HG03565 (cell line): Measurements from ENCODE around the gene PLSCR2.
"Not testable (repeated sequence)": the region's sequence is repeated elsewhere in the genome, so short reads cannot be mapped to it uniquely, and the experiment has no call there.

ENCODE experiments used
- ATAC-seq: cut with Tn5 transposase; IDR thresholded peaks from one replicate; pipeline ENCODE4 v1.9.1; 2021; ENCODE audit warnings: mild to moderate bottlenecking, moderate library complexity; ENCODE audit not compliant: unreplicated experiment

PLSCR2 gene, protein sequence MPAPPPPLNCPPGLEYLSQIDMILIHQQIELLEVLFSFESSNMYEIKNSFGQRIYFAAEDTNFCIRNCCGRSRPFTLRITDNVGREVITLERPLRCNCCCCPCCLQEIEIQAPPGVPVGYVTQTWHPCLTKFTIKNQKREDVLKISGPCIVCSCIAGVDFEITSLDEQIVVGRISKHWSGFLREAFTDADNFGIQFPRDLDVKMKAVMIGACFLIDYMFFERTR

DNA sequence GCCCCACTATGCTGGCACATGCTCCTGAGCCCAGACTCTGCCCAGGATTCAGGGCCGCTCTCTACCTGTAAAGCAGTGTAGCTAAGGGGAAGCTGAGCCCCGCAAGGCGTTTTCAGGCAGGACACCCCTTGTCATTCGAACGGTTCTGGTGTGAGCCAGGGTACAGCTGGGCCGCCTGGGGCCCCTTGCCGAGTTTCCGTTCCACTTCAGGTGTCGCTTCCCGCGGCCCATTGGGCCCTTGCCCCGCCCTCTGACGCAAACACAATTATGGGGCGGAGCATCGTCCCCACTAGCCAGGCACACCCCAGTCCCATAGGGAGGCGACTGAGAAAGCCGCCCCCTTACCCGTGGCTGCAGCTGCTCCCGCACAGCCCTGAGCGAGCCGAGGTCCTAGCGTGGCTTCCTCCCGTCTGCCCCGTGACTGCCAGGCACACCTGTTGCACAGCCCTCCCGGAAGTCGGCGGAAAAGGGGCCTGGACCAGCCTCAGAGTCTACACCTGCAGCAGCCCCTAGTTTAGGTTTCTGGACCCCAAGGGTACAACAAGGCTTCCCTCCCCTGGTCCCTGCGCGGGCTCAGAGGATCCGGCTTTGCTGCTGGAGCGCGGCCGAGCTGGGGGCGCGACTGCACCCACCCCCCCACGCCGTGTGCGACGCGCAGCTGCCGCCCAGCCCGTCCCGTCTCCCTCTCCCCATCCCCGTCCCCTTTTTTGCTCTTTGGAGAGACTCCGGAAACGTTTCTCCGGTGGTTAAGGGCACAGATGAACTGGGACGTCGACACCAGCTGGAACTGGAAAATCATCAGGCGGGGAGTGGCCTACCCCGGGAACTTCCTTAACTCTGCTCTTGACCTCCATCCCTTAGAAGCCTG lies at the start of gene PLSCR2:
TSS of gene PLSCR2 (minus strand) at position 412 of the 868 bp plus-strand sequence. CDS start 9,657 bp downstream, outside the sequence.
- peak; percentile 98 for ATAC-seq

DNA sequence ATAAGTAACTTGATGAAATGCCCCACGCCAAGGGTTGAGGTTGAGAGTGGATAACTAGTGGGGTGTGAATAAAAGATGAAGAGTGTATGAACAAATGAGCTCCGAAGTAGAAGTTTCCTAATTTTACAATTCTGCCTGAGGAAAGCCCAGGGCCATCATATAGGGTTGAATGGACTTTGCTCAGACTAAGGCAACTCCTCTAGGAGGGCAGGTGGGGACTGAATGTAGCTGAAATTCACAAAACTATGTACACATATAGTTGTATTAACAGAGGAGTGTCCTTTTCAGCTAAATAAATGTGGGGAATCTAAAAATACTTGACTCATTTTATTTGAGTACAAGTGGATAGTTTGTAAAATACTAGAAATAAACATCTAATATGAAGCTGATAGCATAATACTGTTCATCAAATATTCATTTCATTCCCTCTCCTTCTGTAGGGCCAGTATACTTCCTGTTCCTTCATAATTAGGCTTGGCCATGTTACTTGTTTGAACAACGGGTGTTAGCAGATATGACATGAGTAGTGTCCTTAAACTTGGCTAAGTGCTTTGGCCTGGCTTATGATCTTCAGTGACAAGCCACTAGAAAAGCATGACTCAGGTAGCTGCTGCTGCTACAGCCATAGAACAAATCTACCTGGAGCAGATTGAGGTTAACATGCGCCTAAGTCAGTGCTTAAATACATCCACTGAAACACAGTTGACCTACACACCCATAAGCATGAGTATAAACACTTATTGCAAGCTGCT lies 48.5 kb upstream of the PLSCR2 start:
- no peak for ATAC-seq

DNA sequence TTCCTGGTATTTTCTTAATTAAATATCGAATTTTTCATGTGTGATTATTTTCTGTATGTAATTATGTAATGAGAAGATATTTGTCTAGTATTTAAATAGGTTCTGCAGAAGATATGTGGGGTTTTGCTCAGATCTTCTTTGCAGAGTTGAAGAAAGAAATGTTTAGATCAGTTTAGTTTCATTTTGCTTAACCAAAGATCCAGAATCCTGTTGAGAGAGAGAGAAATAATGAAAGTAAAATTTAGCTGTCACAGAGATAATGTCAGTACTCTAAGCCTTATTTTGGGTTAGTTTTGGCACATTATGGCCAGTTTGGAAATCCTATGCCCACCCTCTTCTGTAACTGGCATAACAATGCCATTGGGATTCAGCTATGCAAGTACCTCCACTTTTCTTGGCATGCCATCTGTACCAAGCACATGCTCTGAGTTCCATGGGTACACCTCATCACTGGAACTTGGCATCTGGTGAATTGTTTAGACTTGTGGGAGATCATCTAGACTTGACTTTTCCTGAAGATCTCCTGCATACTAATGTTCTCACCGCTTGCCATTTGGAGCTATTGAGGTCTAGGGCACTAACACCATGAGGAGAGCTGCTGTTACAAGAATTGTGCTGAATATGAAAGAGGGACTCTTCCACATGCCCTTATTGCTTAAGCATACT lies 44.2 kb upstream of the PLSCR2 start:
- ATAC-seq = no peak

DNA sequence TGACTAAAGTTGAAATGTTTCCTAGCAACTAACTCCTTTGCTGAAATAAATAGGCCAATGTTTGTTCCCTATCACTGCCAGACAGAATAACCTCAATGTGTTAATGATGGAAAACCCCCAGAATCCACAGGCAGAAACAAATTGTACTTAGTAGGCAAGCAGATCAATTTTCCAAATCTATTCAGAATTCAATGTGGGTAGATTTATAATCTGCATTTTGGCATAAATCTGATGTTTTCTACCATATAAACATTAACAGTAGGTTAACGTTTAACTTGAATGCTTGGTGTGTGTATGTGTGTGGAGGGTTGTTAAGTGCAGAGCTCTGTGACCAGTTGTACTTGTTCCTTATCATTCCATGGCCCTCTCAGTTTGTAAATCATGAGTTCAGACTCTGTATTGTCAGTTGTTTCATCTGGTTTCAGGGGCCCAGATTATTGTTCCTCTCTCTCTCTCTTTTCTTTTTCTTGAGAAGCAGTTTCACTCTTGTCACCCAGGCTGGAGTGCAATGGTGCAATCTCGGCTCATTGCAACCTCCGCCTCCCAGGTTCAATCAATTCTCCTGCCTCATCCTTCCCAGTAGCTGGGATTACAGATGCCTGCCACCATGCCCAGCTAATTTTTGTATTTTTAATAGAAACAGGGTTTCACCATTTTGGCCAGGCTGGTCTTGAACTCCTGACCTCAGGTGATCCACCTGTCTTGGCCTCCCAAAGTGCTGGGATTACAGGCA lies 42.2 kb upstream of the PLSCR2 start:
- ATAC-seq = no peak

DNA sequence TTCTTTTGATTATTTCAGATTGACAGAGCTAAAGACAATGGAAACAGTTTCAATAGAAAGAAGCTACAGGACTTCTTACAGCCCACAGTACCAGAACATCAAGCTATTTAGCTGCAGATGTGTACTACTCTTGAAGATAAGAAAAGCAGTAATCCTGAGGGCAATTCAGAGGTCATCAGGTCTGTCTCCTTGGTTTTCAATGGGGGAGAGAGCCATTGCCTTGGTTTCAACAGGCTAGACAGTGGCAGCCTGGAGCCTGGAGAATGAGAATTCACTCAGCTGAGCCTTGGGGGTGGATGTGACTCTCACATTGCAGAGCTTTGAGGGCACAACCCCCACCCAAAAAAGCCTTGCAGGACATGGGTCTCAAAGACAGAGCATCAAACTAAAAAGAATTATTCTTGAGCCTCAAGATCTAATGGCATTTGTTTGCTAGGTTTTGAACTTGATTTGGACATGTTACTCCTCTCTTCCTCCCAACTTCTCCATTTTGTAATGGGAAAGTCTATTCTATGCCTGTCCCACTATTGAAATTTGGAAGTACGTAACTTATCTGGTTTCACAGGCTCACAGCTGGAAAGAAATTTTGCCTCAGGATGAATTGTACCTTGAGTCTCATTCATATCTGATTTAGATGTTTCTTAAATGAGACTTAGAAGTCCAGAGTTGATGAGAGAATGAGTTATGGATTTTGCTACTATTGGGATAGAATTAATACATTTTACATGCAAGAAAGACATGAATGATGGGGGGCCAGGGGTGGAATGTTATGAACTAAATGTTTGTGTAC lies 38.2 kb upstream of the PLSCR2 start:
- ATAC-seq = no peak

DNA sequence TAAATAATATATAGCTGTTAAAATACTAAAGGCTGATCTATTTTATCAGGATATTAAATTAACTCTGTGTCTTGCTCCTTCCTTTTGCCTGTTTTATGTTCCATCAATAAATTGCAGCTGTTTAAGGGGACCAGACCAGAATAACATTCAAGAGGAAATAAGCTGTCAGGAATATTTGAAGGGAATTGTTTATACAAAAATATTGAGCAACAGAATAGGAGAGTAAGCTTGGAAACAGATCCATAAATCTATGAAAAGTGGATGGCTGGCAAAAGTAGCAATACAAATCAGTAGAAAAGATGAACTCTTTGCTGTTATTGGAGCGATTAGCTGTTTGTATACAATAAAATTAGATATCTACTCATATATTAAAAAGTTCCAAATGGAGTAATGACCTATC lies 36.2 kb upstream of the PLSCR2 start:
- no peak for ATAC-seq

DNA sequence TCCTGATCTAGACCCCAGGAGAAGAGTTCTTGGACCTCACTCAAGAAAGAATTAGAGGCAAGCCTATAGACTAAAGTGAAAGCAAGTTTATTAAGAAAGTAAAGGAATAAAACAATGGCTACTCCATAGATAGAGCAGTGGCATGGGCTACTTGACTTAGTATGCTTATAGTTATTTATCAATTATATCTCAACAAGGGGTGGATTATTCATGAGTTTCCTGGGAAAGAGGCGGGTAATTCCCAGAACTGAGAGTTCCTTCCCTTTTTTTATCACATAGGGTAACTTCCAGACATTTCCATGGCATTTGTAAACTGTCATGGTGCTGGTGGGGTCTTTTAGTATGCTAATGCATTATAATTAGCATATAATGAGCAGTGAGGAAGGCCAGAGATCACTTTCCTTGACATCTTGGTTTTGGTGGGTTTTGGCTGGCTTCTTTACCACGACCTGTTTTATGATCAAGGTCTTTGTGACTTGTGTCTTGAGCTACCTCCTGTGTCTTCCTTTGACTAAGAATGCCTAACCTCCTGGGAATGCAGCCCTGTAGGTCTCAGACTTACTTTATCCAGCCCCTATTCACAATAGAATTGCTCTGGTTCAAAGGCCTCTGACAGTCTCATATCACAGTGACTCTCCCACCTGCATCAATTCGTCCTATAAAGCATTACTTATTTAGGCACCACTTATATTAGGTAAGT lies 35.3 kb upstream of the PLSCR2 start:
- ATAC-seq = no peak

DNA sequence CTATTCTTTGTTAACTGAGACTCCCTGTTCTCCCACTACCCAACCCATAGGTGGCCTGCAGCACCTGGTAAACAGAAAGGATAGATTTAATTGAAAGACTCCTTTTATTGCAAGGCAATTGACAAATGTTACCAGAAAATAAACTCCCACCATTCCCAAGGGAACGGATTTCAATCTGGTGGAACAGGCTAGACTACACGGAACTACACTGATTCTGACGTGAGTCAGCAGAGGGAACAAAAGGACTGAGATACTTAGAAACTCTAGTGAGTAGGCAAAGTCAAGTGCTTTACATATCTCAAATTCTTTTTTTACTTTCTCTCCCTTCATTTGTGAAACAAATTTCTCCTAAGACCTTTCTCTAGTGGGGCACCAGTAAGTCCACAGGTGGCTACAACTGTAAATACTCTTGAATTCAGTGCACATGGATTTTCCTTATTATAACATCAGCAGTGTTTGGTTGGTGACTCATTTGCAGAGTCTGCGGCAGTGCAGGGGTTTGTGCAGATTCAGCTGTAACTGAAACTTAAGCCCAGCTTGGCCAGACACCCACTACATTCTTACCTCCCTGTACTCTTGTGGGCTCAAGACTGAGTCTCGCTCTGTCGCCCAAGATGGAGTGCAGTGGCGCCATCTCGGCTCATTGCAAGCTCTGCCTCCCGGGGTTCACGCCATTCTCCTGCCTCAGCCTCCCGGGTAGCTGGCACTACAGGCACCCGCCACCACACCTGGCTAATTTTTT lies 34.3 kb upstream of the PLSCR2 start:
- ATAC-seq = peak; percentile 98

DNA sequence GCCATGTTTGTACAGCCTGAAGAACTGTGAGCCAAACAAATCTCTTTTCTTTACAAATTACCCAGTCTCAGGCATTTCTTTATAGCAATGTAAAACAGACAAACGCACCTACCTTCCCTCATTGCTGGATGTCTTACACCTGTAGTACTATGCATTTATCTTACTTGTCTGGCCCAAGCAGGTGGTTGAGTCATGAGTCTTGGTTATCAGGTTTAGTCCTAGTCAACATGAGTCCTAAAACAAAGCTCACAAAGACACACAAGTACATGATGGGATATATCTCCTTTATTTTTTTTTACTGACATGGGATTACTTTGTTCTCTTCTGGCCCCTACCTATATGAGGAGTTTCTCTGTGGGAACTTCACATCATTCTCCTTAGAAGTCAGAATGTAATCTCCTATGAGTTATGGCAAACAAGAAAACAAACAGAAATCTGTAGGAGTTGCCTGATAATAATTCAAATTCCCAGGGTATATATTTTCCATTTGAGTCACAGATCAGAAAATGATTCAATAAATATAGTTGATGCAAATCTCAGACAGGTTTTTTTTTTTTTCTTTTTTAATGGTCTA lies 33.6 kb upstream of the PLSCR2 start:
- no peak for ATAC-seq

DNA sequence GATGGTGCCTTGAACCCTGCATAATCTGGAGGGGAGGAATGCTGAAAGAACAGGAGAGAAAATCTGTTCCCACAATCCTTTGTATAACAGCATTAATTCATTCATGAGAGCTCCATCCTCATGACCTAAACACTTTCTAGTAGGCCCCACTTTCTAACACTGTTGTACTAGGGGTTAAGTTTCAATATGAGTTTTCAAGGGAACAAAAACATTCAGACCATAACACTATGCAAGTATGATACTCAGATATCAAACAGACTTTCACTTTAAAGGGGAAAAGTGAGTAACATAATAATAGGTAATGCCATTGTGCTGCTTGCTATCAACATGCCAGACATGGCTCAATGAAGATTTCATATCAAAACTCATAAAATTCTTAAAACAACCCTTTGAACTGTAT lies 32.4 kb upstream of the PLSCR2 start:
- ATAC-seq = peak; percentile 37

DNA sequence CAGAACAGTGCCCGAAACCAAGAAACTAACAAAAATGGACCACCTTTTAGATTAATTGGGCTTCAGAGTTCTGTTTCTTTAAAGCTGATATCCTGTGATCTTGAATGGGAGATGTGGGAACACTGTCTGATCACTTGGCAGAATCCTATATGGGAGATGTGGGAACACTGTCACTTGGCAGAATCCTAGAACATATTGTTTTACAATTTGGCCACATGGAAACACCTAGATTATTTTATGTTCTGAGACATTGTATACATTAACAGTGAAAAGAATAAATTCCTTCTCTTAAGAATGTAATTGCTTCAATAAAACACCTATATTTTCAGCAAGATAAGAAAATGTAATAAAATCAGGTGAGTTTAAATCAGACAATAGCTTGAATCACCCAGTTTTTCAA lies 30.3 kb upstream of the PLSCR2 start:
- no peak for ATAC-seq

DNA sequence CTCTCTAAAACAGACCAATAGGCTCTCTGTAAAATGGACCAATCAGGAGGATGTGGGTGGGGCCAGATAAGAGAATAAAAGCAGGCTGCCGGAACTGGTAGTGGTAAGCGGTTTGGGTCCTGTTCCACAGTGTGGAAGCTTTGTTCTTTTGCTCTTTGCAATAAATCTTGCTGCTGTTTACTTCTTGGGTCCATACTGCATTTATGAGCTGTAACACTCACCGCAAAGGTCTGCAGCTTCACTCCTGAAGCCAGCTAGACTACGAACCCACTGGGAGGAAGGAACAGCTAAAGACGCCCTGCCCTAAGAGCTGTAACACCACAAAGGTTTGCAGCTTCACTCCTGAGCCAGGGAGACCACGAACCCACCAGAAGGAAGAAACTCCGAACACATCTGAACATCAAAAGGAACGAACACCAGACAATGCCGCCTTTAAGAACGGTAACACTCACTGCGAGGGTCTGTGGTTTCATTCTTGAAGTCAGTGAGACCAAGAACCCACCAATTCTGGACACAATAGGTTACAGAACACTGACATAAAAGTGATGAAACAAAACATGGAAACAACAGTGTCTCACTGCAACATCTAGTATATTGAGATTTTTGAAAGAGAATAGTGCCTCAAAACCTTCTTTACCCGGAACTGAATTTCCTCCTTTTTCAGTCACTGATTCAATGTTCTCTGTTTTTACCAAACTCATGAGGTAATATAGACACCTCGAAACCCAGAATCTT lies 28.8 kb upstream of the PLSCR2 start:
- ATAC-seq = no peak

DNA sequence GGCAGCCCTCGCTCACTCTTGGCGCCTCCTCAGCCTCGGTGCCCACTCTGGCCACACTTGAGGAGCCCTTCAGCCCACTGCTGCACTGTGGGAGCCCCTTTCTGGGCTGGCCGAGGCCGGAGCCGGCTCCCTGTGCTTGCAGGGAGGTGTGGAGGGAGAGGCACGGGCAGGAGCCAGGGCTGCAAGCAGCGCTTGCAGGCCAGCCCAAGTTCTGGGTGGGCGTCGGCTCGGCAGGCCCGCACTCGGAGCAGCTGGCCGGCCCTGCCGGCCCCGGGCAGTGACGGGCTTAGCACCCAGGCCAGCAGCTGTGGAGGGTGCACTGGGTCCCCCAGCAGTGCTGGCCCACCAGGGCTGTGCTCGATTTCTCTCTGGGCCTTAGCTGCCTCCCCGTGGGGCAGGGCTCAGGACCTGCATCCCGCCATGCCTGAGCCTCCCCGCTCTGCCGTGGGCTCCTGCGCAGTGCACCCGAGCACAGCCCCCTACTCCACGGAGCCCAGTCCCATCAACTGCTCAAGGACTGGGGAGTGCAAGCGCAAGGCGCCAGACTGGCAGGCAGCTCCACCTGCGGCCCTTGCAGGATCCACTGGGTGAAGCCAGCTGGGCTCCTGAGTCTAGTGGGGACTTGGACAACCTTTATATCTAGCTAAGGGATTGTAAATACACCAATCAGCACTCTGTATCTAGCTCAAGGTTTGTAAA lies 27.9 kb upstream of the PLSCR2 start:
- ATAC-seq = not testable (repeated sequence)

DNA sequence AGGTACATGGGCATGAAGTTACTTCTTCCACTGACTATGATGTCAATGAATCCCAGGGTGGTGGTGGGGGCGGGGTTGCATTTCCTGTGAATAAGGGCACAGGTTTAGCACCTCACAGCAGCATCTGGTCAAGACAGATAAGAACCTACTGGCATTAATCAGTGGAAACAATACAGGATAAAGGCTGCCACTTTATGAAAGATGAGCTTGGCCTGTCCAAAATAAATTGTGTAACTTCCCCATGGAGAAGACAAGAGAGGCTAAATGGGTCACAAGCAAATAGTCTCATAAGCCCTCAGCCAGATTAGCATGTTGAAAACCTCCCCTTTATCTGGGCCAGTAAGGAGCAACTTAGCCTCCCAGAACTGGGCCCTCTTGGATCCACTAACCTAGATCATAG lies 27.4 kb upstream of the PLSCR2 start:
- no peak for ATAC-seq

DNA sequence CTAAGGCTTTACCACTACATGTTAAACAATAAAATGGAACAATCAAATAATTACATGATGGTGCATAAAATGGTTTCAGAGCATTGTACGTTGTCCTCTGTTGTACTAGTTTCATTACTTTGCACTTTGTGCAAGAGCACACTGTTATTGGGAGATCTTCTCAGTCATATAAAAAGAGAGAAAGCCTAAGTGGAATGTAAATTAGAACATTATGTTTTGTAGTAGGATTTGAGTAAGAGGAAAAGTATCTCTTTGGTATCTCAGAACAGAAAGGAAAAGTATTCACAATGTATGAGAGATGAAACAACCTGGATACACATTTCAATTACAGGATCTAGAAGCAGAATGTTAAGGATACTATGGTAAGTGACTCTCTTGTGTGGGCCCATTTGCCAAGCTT lies 26.9 kb upstream of the PLSCR2 start:
- no peak for ATAC-seq

DNA sequence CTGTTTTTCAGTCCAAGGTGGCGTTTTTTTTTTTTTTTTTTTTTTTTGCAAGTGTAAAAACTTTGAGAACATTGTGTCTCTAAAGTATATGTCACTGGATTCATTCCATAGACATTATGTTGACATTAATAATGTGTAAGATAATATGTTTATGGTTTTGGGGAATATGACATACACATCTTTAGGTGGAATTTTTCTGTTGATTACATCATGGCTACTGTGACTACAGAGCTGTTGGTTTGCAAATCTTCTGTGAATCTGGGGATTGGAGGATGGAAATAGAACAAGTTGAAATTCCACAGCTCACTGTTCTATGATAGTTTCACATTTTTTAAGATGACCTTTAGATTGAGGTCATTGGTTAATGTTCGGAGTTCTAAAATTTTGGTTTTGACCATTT lies 24.4 kb upstream of the PLSCR2 start:
- ATAC-seq = no peak

DNA sequence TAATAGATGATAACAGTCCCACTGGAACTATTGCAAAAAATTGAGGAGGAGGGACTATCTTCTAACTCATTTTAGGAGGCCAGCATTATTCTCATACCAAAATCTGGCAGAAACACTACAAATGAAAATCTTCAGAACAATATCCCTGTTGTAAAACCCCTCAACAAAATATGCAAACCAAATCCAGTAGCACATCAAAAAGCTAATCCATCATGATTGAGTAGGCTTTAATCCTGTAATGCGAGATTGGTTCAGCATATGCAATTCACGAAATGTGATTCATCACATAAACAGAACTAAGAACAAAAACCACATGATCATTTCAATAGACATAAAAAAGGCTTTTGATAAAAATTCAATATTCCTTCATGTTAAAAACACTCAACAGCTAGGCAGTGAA lies 23.9 kb upstream of the PLSCR2 start:
- no peak for ATAC-seq
